ENCODE measurements around the gene CDC73.

CDC73 gene

DNA sequence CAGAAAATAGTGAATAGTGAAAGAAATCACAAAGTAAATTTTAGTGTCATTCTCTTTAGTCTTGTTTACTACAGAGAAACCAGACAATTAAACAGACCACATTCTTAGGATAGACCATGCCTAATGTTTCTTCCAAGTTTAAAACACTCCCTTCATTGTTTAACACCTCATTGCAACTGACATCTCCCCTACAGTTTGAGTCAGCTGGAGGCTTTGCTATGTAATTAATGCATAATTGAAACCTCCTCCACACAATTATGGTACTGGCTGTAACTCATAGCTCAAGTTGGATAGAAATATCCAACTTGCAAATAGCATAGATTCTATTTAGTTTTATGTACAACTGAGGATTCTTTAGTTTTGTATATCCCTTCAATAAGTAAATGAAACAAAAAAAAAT is 99.8 kb downstream of the CDC73 start:
- TF ChIP-seq CREB1 (IDR thresholded peaks at IDR 0.05; ENCODE audit: low read depth) (no peak), TEAD4 (IDR thresholded peaks at IDR 0.05) (peak; percentile 37; the same call in 1 of the 2 replicates), EGR1 (IDR thresholded peaks at IDR 0.05) (no peak), TAF1 (IDR thresholded peaks at IDR 0.05; ENCODE audit: low read depth) (no peak), EP300 (IDR thresholded peaks at IDR 0.05; ENCODE audit: borderline replicate concordance) (0 out of 2 replicates have a peak, but pooled peaks have one; percentile 21)

DNA sequence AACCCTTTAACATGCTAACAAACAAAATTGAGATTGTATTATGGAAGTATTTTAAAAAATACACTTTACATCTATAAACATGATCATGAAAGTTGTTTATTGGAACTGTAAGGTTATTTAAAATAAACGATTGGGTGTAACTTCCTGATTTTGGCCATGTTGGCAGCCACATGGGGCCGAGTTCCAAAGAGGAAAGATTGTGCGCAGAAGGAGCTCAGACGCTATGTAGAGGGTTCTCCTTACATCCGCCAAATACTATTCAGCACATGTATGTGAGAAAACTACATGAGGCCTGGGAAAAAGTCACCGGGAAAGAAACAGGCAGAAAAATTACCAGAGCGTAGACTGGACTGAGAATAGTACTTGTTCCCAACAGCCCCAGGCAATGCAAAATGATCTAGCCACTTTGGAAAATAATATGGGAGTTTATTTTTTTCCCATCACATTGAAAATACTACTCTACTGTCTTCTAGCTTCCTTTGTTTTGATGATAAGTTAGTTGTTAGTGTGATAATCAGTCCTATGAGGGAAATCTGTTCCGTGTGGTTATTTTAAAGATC is 100.3 kb downstream of the CDC73 start:
- TF ChIP-seq TCF12 (IDR thresholded peaks at IDR 0.05; ENCODE audit: low read depth) (no peak), TEAD4 (IDR thresholded peaks at IDR 0.05) (no peak), FOXM1 (IDR thresholded peaks at IDR 0.05; ENCODE audit: borderline replicate concordance, low read depth) (no peak), RAD21 (IDR thresholded peaks at IDR 0.05; ENCODE audit: low read depth) (no peak)
- TF ChIP-seq, protein P1, sequence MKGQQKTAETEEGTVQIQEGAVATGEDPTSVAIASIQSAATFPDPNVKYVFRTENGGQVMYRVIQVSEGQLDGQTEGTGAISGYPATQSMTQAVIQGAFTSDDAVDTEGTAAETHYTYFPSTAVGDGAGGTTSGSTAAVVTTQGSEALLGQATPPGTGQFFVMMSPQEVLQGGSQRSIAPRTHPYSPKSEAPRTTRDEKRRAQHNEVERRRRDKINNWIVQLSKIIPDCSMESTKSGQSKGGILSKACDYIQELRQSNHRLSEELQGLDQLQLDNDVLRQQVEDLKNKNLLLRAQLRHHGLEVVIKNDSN (IDR thresholded peaks at IDR 0.05) = no peak

DNA sequence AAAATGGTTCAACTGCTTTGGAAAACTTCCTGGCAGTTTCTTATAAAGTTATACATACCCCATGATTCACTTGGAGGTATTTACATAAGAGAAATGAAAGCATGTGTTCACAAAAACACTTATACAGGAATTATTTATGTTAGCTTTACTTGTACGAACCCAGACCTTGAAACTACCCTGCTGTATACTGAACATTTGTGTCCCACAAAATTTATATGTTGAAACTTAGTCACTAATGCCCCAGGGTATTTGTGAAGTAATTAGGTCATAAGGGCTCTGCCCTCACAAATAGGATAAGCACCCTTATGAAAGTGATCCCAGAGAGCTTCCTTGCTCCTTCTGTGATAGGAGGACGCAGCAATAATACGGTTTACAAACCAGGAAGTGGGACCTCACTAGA is 107.3 kb downstream of the CDC73 start:
- TF ChIP-seq, protein P2, sequence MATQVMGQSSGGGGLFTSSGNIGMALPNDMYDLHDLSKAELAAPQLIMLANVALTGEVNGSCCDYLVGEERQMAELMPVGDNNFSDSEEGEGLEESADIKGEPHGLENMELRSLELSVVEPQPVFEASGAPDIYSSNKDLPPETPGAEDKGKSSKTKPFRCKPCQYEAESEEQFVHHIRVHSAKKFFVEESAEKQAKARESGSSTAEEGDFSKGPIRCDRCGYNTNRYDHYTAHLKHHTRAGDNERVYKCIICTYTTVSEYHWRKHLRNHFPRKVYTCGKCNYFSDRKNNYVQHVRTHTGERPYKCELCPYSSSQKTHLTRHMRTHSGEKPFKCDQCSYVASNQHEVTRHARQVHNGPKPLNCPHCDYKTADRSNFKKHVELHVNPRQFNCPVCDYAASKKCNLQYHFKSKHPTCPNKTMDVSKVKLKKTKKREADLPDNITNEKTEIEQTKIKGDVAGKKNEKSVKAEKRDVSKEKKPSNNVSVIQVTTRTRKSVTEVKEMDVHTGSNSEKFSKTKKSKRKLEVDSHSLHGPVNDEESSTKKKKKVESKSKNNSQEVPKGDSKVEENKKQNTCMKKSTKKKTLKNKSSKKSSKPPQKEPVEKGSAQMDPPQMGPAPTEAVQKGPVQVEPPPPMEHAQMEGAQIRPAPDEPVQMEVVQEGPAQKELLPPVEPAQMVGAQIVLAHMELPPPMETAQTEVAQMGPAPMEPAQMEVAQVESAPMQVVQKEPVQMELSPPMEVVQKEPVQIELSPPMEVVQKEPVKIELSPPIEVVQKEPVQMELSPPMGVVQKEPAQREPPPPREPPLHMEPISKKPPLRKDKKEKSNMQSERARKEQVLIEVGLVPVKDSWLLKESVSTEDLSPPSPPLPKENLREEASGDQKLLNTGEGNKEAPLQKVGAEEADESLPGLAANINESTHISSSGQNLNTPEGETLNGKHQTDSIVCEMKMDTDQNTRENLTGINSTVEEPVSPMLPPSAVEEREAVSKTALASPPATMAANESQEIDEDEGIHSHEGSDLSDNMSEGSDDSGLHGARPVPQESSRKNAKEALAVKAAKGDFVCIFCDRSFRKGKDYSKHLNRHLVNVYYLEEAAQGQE (IDR thresholded peaks at IDR 0.05; ENCODE audit: low read depth) = no peak
- TF ChIP-seq NFIC (IDR thresholded peaks at IDR 0.05) = no peak
- no peak for TF ChIP-seq ZBTB7A (IDR thresholded peaks at IDR 0.05; ENCODE audit: low read depth)
- TF ChIP-seq RAD21 (IDR thresholded peaks at IDR 0.05; ENCODE audit: low read depth) = no peak
- TF ChIP-seq CREB1 (IDR thresholded peaks at IDR 0.05; ENCODE audit: low read depth) = no peak
- TF ChIP-seq EGR1 (IDR thresholded peaks at IDR 0.05) = no peak
- TF ChIP-seq TEAD4 (IDR thresholded peaks at IDR 0.05) = no peak
- TF ChIP-seq FOXM1 (IDR thresholded peaks at IDR 0.05; ENCODE audit: borderline replicate concordance, low read depth) = no peak
- no peak for TF ChIP-seq TAF1 (IDR thresholded peaks at IDR 0.05; ENCODE audit: low read depth)
- TF ChIP-seq, protein P3, sequence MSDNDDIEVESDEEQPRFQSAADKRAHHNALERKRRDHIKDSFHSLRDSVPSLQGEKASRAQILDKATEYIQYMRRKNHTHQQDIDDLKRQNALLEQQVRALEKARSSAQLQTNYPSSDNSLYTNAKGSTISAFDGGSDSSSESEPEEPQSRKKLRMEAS (IDR thresholded peaks at IDR 0.05) = no peak
- no peak for TF ChIP-seq CEBPB (IDR thresholded peaks at IDR 0.05)
- TF ChIP-seq YY1 (IDR thresholded peaks at IDR 0.05; ENCODE audit: low read depth) = no peak
- TF ChIP-seq, protein P1 (IDR thresholded peaks at IDR 0.05) = no peak
- no peak for TF ChIP-seq TCF12 (IDR thresholded peaks at IDR 0.05; ENCODE audit: low read depth)
- TF ChIP-seq EP300 (IDR thresholded peaks at IDR 0.05; ENCODE audit: borderline replicate concordance) = no peak

DNA sequence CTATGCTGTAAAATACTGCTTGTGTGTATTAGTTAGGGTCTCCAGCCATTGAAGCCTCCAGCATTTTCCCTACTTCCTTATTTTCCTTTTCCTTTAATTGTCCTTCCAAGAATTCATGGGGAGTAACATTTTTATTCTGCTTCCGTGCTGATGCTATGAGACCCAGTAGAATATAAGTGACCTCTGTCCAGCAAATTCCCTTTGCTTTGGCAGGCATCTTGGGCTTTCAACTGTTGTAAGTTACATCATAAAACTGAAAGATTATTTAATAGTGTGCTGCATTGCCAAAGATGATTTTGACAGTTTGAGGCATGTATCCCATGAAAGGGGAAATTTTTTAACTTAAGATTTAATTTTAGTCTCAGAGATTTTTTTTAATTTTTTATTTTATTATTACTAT is 112.7 kb downstream of the CDC73 start:
- TF ChIP-seq, protein P1 (IDR thresholded peaks at IDR 0.05) = no peak
- TF ChIP-seq CREB1 (IDR thresholded peaks at IDR 0.05; ENCODE audit: low read depth) (no peak), YY1 (IDR thresholded peaks at IDR 0.05; ENCODE audit: low read depth) (no peak)

DNA sequence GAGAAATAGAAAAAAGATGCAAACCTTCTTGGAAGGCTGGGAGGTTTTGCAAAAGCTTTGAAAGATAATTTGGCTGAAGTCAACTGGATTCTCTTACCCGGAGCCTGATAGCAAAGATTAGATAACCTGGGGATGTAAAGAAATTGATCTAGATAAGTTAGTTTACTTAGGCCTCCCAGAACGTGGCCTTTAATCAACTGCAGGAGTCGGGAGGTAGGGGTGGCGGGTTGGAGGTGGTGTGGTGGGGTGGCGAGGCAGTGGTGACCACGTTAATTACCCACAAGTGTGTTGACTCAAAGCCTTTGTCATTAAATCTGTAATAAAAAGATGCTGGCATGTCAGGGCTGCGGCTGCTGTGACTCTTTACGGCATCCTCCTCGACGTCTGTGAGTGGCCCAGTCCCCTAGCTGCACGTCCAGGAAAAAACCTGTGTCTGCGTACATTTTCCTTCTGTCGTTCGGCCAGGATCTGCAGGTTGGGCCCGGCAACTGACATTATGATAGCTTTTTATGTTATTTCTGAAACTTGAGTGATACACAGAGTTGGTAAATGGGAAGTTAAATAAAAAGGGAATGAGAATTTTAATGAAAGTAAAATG is 115.6 kb downstream of the CDC73 start:
- TF ChIP-seq, protein P3 (IDR thresholded peaks at IDR 0.05) = no peak
- TF ChIP-seq ZBTB7A (IDR thresholded peaks at IDR 0.05; ENCODE audit: low read depth) (no peak), RAD21 (IDR thresholded peaks at IDR 0.05; ENCODE audit: low read depth) (no peak), FOXM1 (IDR thresholded peaks at IDR 0.05; ENCODE audit: borderline replicate concordance, low read depth) (no peak), TAF1 (IDR thresholded peaks at IDR 0.05; ENCODE audit: low read depth) (no peak), CEBPB (IDR thresholded peaks at IDR 0.05) (no peak), TCF12 (IDR thresholded peaks at IDR 0.05; ENCODE audit: low read depth) (no peak), YY1 (IDR thresholded peaks at IDR 0.05; ENCODE audit: low read depth) (no peak), EP300 (IDR thresholded peaks at IDR 0.05; ENCODE audit: borderline replicate concordance) (no peak), EGR1 (IDR thresholded peaks at IDR 0.05) (no peak), NFIC (IDR thresholded peaks at IDR 0.05) (no peak), CREB1 (IDR thresholded peaks at IDR 0.05; ENCODE audit: low read depth) (no peak), TEAD4 (IDR thresholded peaks at IDR 0.05) (no peak)
- TF ChIP-seq, protein P1 (IDR thresholded peaks at IDR 0.05) = no peak
- TF ChIP-seq, protein P2 (IDR thresholded peaks at IDR 0.05; ENCODE audit: low read depth) = no peak

All from Ishikawa (cell line).